B cell (primary cell): Measurements from ENCODE around the gene RBM44. TPM values are rescaled to one million over a fixed set of nuclear protein-coding genes. Genes with fewer than 3 reads are reported as not detected.
"Not testable (repeated sequence)": the region's sequence is repeated elsewhere in the genome, so short reads cannot be mapped to it uniquely, and the experiment has no call there.

ENCODE experiments used
- ATAC-seq: fragments of 200-7000 bp; cut with Tn5 transposase; one replicate; pipeline ENCODE4 v1.10.0; 2021; ENCODE audit warnings: low read depth, mild to moderate bottlenecking, moderate number of reproducible peaks, moderate library complexity
- CTCF ChIA-PET: fragments of 350-600 bp; sonication (Branson Sonifier 250); formaldehyde crosslinking; loops from one replicate; lab custom pipeline; 2021; ENCODE audit warnings: antibody characterized with exemption, inconsistent platforms; lab: Charles Lee
- POLR2A ChIA-PET: fragments of 350-600 bp; sonication (Branson Sonifier 250); formaldehyde crosslinking; loops from one replicate; lab custom pipeline; 2021; ENCODE audit warnings: antibody characterized with exemption; lab: Charles Lee
- DNase-seq: peaks from one replicate; pipeline ENCODE4 v3.0.0; 2013
- H2AFZ ChIP-seq: 2 replicates; pipeline ENCODE4 v1.6.1; 2012; ENCODE audit warnings: mild to moderate bottlenecking, low read depth, low read length; ENCODE audit not compliant: insufficient read depth, poor library complexity, severe bottlenecking
- H3K27ac ChIP-seq, 2 donors: 1 replicate in 1 of 2; 2 replicates in 1 of 2; pipeline ENCODE4 v1.5.1; 2012 to 2013; ENCODE audit warnings: low read length in 2 of 2, mild to moderate bottlenecking in 2 of 2, moderate library complexity in 1 of 2
- H3K27me3 ChIP-seq, 4 experiments: fragments of 200-600 bp in 1 of 4; sonication (generic) in 1 of 4; replicated peaks in 1 of 4; 1 replicate in 2 of 4; 2 replicates in 2 of 4; pipeline versions ENCODE4 v1.6.1 to v1.7.0; 2013 to 2016; ENCODE audit warnings: low read length in 3 of 4, mild to moderate bottlenecking in 2 of 4, mixed read lengths in 1 of 4, moderate library complexity in 1 of 4; ENCODE audit not compliant: insufficient read depth in 4 of 4, control insufficient read depth in 3 of 4; ENCODE audit errors: control extremely low read depth in 1 of 4
- H3K36me3 ChIP-seq, 2 experiments: replicated peaks in 1 of 2; 1 replicate in 1 of 2; 2 replicates in 1 of 2; pipeline versions ENCODE4 v1.6.1 to v1.7.1; 2013; ENCODE audit warnings: low read length in 1 of 2; ENCODE audit not compliant: insufficient read depth in 2 of 2, control insufficient read depth in 1 of 2; ENCODE audit errors: control extremely low read depth in 1 of 2, extremely low read depth in 1 of 2
- H3K4me1 ChIP-seq, 2 donors: fragments of 200-600 bp in 1 of 2; sonication (generic) in 1 of 2; 1 replicate in 1 of 2; 2 replicates in 1 of 2; pipeline versions ENCODE4 v1.5.1 to v1.6.1; 2013 to 2017; ENCODE audit warnings: low read length in 2 of 2; ENCODE audit not compliant: control insufficient read depth in 2 of 2, insufficient read depth in 2 of 2
- H3K4me2 ChIP-seq: replicated peaks from 2 replicates; pipeline ENCODE3; 2012; ENCODE audit warnings: mild to moderate bottlenecking, low read depth, low read length; ENCODE audit not compliant: poor library complexity, severe bottlenecking
- H3K4me3 ChIP-seq, 5 experiments: fragments of 200-600 bp in 1 of 5; sonication (generic) in 1 of 5; 1 replicate in 3 of 5; 2 replicates in 2 of 5; pipeline versions ENCODE4 v1.5.1 to v1.7.0; 2011 to 2016; ENCODE audit warnings: low read length in 4 of 5, mild to moderate bottlenecking in 4 of 5, low read depth in 2 of 5, control low read depth in 1 of 5, moderate library complexity in 1 of 5; ENCODE audit not compliant: insufficient read depth in 1 of 5; ENCODE audit errors: control extremely low read depth in 1 of 5, extremely low read depth in 1 of 5
- H3K79me2 ChIP-seq: fragments of 200-600 bp; sonication (generic); one replicate; pipeline ENCODE4 v1.6.0; 2016; ENCODE audit warnings: low read length; ENCODE audit not compliant: control insufficient read depth, insufficient read depth
- H3K9ac ChIP-seq: fragments of 200-600 bp; sonication (generic); 2 replicates; pipeline ENCODE4 v1.6.1; 2017; ENCODE audit warnings: mild to moderate bottlenecking, low read length, moderate library complexity
- H3K9me3 ChIP-seq, 3 donors: one replicate each; pipeline versions ENCODE4 v1.6.1 to v1.7.1; 2013; ENCODE audit warnings: low read length in 2 of 3; ENCODE audit not compliant: control insufficient read depth in 2 of 3, insufficient read depth in 1 of 3; ENCODE audit errors: control extremely low read depth in 1 of 3
- H4K20me1 ChIP-seq: 2 replicates; pipeline ENCODE4 v1.6.0; 2012; ENCODE audit warnings: mild to moderate bottlenecking, low read length; ENCODE audit not compliant: insufficient read depth, control insufficient read depth, poor library complexity, severe bottlenecking
- H3K27ac Mint-ChIP-seq: one replicate; pipeline ENCODE4 v1.8.0; 2021; ENCODE audit warnings: mixed read lengths
- H3K27me3 Mint-ChIP-seq: one replicate; pipeline ENCODE4 v1.8.0; 2021; ENCODE audit warnings: mixed read lengths
- H3K4me1 Mint-ChIP-seq: one replicate; pipeline ENCODE4 v1.8.0; 2021; ENCODE audit warnings: mixed read lengths
- H3K4me3 Mint-ChIP-seq: one replicate; pipeline ENCODE4 v1.8.0; 2021; ENCODE audit warnings: mixed read lengths
- H3K9me3 Mint-ChIP-seq: one replicate; pipeline ENCODE4 v1.8.0; 2022; ENCODE audit warnings: mixed read lengths; ENCODE audit not compliant: insufficient read depth
- CTCF ChIP-seq: fragments of 200-600 bp; IDR thresholded peaks from one replicate; pipeline ENCODE4 v1.8.0; 2022; ENCODE audit warnings: antibody characterized with exemption, mild to moderate bottlenecking
- EZH2 ChIP-seq: IDR thresholded peaks from 2 replicates; pipeline ENCODE4 v1.6.1; 2012; ENCODE audit warnings: borderline replicate concordance, low read depth, mild to moderate bottlenecking, moderate library complexity, low read length; ENCODE audit not compliant: insufficient read depth, poor library complexity, severe bottlenecking
- WGBS: methylation state at CpG from one replicate; pipeline ENCODE4 v1.1.5; 2013; ENCODE audit warnings: missing lambda C conversion rate; ENCODE audit not compliant: insufficient coverage; 5-methylcytosine and 5-hydroxymethylcytosine counted together
- intact Hi-C: fragments of 100-400 bp; cut with micrococcal nuclease; formaldehyde crosslinking; loops from one replicate; pipeline ENCODE4 v1.10.0; 2022
- polyA plus RNA-seq: library from polyadenylated mRNA; depleted of rRNA; stranded (reverse); fragments of >200 nt; gene quantifications from 2 replicates; pipeline ENCODE4 v1.2.3, GENCODE V29; 2012
- total RNA-seq, 2 donors: library from RNA; stranded (reverse); fragments of 120-200 nt in 1 of 2; gene quantifications; 1 replicate in 1 of 2; 2 replicates in 1 of 2; pipeline versions ENCODE4 v1.2.3 to v1.2.4, GENCODE V29; 2013 to 2022

RBM44 gene
- total and polyA plus RNA-seq, 2 donors (not counting 1 experiment from before 2014, with no cell fraction given), result 0.39 to 1.3 TPM

- H3K4me1 ChIP-seq, result no peaks in the 10 kb centered on the region
- no peaks in the 10 kb centered on the region for H3K79me2 ChIP-seq
- no peak overlapping the region for H3K4me3 Mint-ChIP-seq
- H3K4me2 ChIP-seq, result no peak overlapping the region
- H3K9me3 ChIP-seq, result peaks cover 0 to 3% (median 0%) of the 10 kb centered on the region in 3 donors
- no peaks in the 10 kb centered on the region for H3K9me3 Mint-ChIP-seq
- ChIA-PET CTCF (interaction anchor here (0.7 to 1.8 kb wide), 2 partner anchors 57 to 397 kb away, joined by 3 to 7 read pairs; no protein-coding TSS in a partner anchor), POLR2A (no interaction called here)
- H3K9ac ChIP-seq, result no peak overlapping the region
- ATAC-seq (no peak), DNase-seq (no peak)
- H3K4me1 Mint-ChIP-seq, result peaks cover 9% of the 10 kb centered on the region
- no peak overlapping the region for H3K27ac ChIP-seq
- H3K27me3 Mint-ChIP-seq, result peaks cover 48% of the 10 kb centered on the region
- WGBS, result 87% methylated on average over 10 of the region's 13 CpGs
- H4K20me1 ChIP-seq, result no peaks in the 10 kb centered on the region
- no peak overlapping the region for H3K27ac Mint-ChIP-seq
- intact Hi-C loops, result no loop called here
- H3K36me3 ChIP-seq, result no peaks in the 10 kb centered on the region
- no peak overlapping the region for H3K4me3 ChIP-seq
- no peak overlapping the region for H2AFZ ChIP-seq
- TF ChIP-seq EZH2, result no peak
- peaks cover 0 to 28% (median 3%) of the 10 kb centered on the region in 4 experiments for H3K27me3 ChIP-seq
Observed at GRCh38 chr2:237866101-237866621, 67.6 kb downstream of the RBM44 start.

GRCh38 chr2:237867465-237867864 is 68.9 kb downstream of the RBM44 start:
- Histone ChIP-seq H3K4me3 (no peak overlapping the region), H3K79me2 (no peaks in the 10 kb centered on the region), H2AFZ (no peak overlapping the region), H4K20me1 (no peaks in the 10 kb centered on the region), H3K4me2 (no peak overlapping the region), H3K4me1 (no peaks in the 10 kb centered on the region), H3K27ac (no peak overlapping the region), H3K9ac (no peak overlapping the region), H3K9me3 (peaks cover 0 to 3% (median 0%) of the 10 kb centered on the region in 3 donors), H3K27me3 (peaks cover 0 to 28% (median under 1%) of the 10 kb centered on the region in 4 experiments), H3K36me3 (no peaks in the 10 kb centered on the region)
- Mint-ChIP-seq H3K27ac (no peak overlapping the region), H3K27me3 (peaks cover 39% of the 10 kb centered on the region), H3K9me3 (no peaks in the 10 kb centered on the region), H3K4me1 (peaks cover 9% of the 10 kb centered on the region), H3K4me3 (no peak overlapping the region)
- CTCF ChIA-PET, result interaction anchor here (1.8 kb wide), 1 partner anchor 56 kb away, joined by 7 read pairs; no protein-coding TSS in a partner anchor
- DNase-seq, result no peak
- TF ChIP-seq CTCF (no peak), EZH2 (no peak)
- intact Hi-C loops, result no loop called here
- ATAC-seq, result no peak
- 95% methylated on average over 9 of the region's 10 CpGs for WGBS
- POLR2A ChIA-PET, result no interaction called here

GRCh38 chr2:237868074-237868473 is 69.5 kb downstream of the RBM44 start:
- H3K4me3 ChIP-seq, H4K20me1 ChIP-seq, POLR2A ChIA-PET, H3K36me3 ChIP-seq, H3K79me2 ChIP-seq, H3K27ac ChIP-seq, H3K9me3 Mint-ChIP-seq, H3K4me3 Mint-ChIP-seq, H3K27ac Mint-ChIP-seq, H2AFZ ChIP-seq, H3K9me3 ChIP-seq, DNase-seq, intact Hi-C loops, H3K4me2 ChIP-seq, H3K9ac ChIP-seq, H3K4me1 ChIP-seq, H3K4me1 Mint-ChIP-seq, ATAC-seq: not testable (repeated sequence)
- CTCF ChIA-PET, result interaction anchor here (1.5 kb wide), 1 partner anchor 395 kb away, joined by 3 read pairs; no protein-coding TSS in a partner anchor
- peaks cover 0 to 25% (median under 1%) of the 10 kb centered on the region in 4 experiments for H3K27me3 ChIP-seq
- peaks cover 39% of the 10 kb centered on the region for H3K27me3 Mint-ChIP-seq
- no CpG with 5 or more reads among the region's 4 CpGs for WGBS
